Activated CD4-positive, alpha-beta T cell treated with anti-CD3 and anti-CD28 coated beads, Interleukin-2, Interleukin-4, amounts not matched to agents 100 ng/mL and 50 ng/mL, durations not matched to agents 16 hours and 8 hours (primary cell): ENCODE measurements around the gene OR10G6.
"Not testable (repeated sequence)": the region's sequence is repeated elsewhere in the genome, so short reads cannot be mapped to it uniquely, and the experiment has no call there.

Experiments used
- DNase-seq: peaks from one replicate; pipeline ENCODE4 v3.0.0-alpha.2; 2020; ENCODE audit warnings: low spot score

The OR10G6 gene, protein sequence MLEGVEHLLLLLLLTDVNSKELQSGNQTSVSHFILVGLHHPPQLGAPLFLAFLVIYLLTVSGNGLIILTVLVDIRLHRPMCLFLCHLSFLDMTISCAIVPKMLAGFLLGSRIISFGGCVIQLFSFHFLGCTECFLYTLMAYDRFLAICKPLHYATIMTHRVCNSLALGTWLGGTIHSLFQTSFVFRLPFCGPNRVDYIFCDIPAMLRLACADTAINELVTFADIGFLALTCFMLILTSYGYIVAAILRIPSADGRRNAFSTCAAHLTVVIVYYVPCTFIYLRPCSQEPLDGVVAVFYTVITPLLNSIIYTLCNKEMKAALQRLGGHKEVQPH

DNA sequence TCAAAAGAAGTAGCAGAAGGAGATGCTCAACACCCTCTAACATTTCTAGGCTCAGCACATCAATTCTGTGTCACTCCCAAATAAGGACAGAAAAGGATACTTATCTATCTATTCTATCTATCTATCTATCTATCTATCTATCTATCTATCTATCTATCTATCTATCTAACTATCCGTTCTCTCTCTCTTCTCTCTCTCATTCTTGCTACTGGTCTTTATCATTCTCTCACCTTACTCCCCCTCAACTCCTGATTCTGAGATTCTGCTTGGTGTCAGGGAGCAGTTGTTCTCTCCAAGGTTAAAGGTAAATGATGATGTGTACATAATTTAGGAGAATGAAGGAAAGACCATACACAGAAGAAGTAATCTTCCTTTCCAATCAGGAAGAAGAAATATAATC lies at the start of gene OR10G6:
OR10G6 (minus strand) TSS at position 43 of the 400 bp plus-strand sequence; CDS start at position 43, 0 bp downstream.
- no peak for DNase-seq

DNA sequence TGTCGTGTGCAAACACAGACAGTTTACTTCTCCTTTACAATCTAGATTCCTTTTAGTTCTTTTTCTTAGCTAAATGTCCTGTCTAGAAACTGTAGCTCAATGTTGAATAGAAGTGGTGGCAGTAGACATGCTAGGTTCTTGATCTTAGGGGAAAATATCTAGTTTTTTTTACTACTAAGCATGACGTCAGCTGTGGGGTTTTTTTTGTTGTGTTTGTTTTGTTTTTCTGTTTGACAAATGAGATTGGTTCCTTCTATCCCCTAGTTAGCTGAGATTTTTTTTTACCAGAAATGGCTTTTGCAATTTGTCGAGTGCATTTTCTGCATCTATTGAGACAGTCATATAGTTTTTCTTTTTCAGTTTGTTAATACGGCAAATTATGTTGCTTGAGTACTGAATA lies 48.5 kb upstream of the OR10G6 start:
- DNase-seq: no peak

- DNase-seq: no peak
Observed at GRCh38 chr11:124041254-124041653, 46.3 kb upstream of the OR10G6 start, which contains the start of gene OR10G7. OR10G7 (minus strand) TSS chr11:124041325; CDS start chr11:124039001, 2,324 bp downstream.

- no peak for DNase-seq
Observed at GRCh38 chr11:124039557-124039956, 44.6 kb upstream of the OR10G6 start.

DNA sequence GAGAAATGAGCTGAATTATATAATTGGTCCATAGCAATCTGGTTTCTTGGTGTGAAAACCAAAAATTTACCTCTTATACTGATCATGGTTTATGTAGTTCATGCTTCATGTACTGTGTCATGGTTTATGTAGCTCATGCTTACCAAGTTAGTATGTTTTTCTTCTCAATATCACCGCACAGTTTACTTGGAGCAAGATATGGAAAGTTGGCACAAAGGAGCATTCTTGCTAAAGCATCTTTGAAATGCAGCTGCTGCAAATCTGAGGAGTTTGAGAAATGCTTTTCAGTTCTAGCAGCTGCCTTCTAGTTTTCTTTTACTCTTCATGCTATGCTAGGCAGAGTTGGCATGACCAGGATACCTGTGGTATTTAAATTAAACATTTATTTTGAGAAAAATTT lies 41.7 kb upstream of the OR10G6 start:
- DNase-seq: no peak

DNA sequence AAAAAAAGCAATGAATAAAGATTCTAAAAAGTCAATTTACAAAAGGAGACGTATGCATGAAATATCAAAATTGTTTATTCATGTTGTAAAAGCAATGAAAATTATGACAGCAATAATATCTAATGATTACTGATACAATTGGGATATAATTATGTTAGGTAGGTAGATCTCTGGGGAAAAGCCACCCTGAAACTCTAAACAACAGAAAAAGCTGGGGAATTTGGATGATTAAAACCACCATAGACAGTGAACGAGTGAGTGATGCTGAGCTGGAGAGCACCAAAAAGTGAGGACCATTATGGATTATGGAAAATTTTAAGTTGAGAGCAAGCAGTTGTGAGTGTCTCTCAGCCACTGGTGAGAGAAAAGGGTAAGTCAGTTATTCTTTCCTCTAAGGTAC lies 31.5 kb upstream of the OR10G6 start, which contains the start of gene OR10G8:
OR10G8 (plus strand) TSS at position 301 of the 400 bp plus-strand sequence. CDS start 2,825 bp downstream, outside the sequence.
- DNase-seq: no peak

GRCh38 chr11:124015837-124016236 lies 20.9 kb upstream of the OR10G6 start:
- DNase-seq: not testable (repeated sequence)

DNA sequence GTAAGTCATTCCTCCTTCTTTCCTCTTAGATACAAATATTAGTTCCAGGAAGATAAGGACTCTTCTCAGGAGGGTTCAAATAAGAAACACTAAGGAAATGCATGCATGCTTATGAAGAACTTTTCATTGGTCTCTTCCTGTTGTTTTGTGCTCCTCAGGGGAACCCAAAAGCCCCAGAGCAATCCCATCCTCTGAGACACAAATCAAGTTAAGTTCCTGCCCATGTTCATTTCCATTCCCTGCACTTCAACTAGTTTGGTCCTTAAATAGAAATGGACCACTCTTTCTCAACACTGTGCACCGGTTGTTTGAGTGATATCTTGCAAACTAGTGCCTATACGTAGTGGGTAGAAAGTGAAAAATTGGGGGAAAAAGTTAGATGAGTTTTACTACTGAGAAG lies 17.7 kb upstream of the OR10G6 start, which contains the start of gene OR10G4:
OR10G4 (plus strand) TSS at position 301 of the 400 bp plus-strand sequence. CDS start 2,578 bp downstream, outside the sequence.
- no peak for DNase-seq

GRCh38 chr11:123979311-123979710 lies 15.7 kb downstream of the OR10G6 start:
- no peak for DNase-seq

- DNase-seq: no peak
Observed at GRCh38 chr11:123977731-123978347, 17.1 kb downstream of the OR10G6 start, which contains the start of gene OR10S1. OR10S1 (minus strand) TSS chr11:123977781; CDS start chr11:123977664, 117 bp downstream.

- no peak for DNase-seq
Observed at GRCh38 chr11:123976770-123977560, 18.0 kb downstream of the OR10G6 start.

GRCh38 chr11:123973816-123974215 lies 21.1 kb downstream of the OR10G6 start:
- no peak for DNase-seq

DNA sequence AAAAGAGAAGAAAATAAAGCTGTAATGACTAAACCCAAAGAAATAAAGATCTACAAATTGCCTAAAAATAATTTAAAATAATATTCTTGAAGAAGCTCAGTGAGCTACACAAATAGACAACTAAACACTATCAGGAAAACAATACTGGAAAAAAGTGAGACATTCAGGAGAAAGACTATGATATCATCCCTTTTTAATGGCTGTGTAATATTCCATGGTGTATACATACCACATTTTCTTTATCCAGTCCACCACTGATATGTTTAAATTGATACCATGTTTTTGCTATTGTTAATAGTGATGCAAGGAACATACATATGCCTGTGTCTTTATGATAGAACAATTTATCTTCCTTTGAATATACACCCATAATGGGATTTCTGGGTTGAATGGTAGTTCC lies 38.2 kb downstream of the OR10G6 start:
- no peak for DNase-seq

- DNase-seq: no peak
Observed at GRCh38 chr11:123945132-123945531, 49.8 kb downstream of the OR10G6 start.
